Transverse colon (tissue), 4 donors: ENCODE results near the gene HMG20B. TPM values are rescaled to one million over a fixed set of nuclear protein-coding genes. Genes with fewer than 3 reads are reported as not detected.

ENCODE experiments used
- DNase-seq: peaks from one replicate; pipeline ENCODE4 v3.0.0-alpha.2; 2019
- H3K27ac ChIP-seq, 4 donors: fragments of 200-600 bp; sonication (generic); 2 replicates each; pipeline ENCODE4 v1.5.1; 2016 to 2018; ENCODE audit warnings: inconsistent platforms in 4 of 4
- H3K27me3 ChIP-seq: fragments of 200-600 bp; sonication (generic); 2 replicates; pipeline ENCODE4 v1.5.1; 2017; ENCODE audit warnings: inconsistent platforms
- H3K36me3 ChIP-seq, 4 donors: fragments of 200-600 bp; sonication (generic); 2 replicates each; pipeline ENCODE4 v1.5.1; 2017 to 2019; ENCODE audit warnings: inconsistent platforms in 4 of 4
- H3K4me1 ChIP-seq, 4 donors: fragments of 200-600 bp; sonication (generic); 2 replicates each; pipeline ENCODE4 v1.5.1; 2017 to 2020; ENCODE audit warnings: inconsistent platforms in 4 of 4
- H3K4me3 ChIP-seq, 4 donors: fragments of 200-600 bp; sonication (generic); 1 replicate in 1 of 4; 2 replicates in 3 of 4; pipeline versions ENCODE4 v1.5.1 to v1.6.1; 2017 to 2019; ENCODE audit warnings: inconsistent platforms in 4 of 4
- H3K9me3 ChIP-seq, 2 donors: fragments of 200-600 bp; sonication (generic); 2 replicates each; pipeline ENCODE4 v1.5.1; 2017 to 2019; ENCODE audit warnings: inconsistent platforms in 2 of 2
- CTCF ChIP-seq, 5 experiments: fragments of 200-600 bp in 3 of 5; fragments of 450-650 bp in 2 of 5; sonication (generic) in 3 of 5; IDR thresholded peaks; 1 replicate in 2 of 5; 2 replicates in 3 of 5; pipeline ENCODE4 v1.5.1; 2016 to 2017; ENCODE audit warnings: antibody characterized with exemption in 5 of 5, inconsistent platforms in 3 of 5, mild to moderate bottlenecking in 2 of 5, moderate library complexity in 1 of 5
- EP300 ChIP-seq: sonication (generic); formaldehyde crosslinking; IDR thresholded peaks from one replicate; pipeline ENCODE4 v1.6.1; 2017; ENCODE audit warnings: antibody characterized with exemption, low read depth
- POLR2A ChIP-seq: fragments of 450-650 bp; IDR thresholded peaks from one replicate; pipeline ENCODE4 v1.6.1; 2016; ENCODE audit warnings: antibody characterized with exemption, mild to moderate bottlenecking, moderate library complexity
- POLR2AphosphoS5 ChIP-seq, 3 donors: sonication (generic); formaldehyde crosslinking; IDR thresholded peaks; one replicate each; pipeline ENCODE4 v1.6.1; 2016; ENCODE audit warnings: antibody characterized with exemption in 3 of 3
- WGBS, 2 donors: methylation state at CpG; one replicate each; pipeline ENCODE4 v1.1.5; 2018; ENCODE audit warnings: low coverage in 1 of 2; 5-methylcytosine and 5-hydroxymethylcytosine counted together
- in situ Hi-C, 4 donors: fragments of 200-750 bp; cut with MboI; loops; one replicate each; pipeline versions ENCODE4 v1.15.0 to v1.15.1; 2017; ENCODE audit warnings: low sequenced_read_pairs in 3 of 4, low pct_ligation_motif_present in 1 of 4, low pct_unique_long_range_greater_than_20kb in 1 of 4
- intact Hi-C: fragments of 100-400 bp; cut with DNase I; formaldehyde crosslinking; loops from one replicate; pipeline ENCODE4 v1.15.1; 2023; ENCODE audit warnings: low total_unique reads
- total RNA-seq, 4 donors: library from RNA; depleted of rRNA; stranded (reverse); fragments of >200 nt; gene quantifications; one replicate each; pipeline ENCODE4 v1.1.0, GENCODE V29; 2016

The HMG20B gene
- total RNA-seq, 4 donors from 2014 or later, result 88.9 to 555 (median 130) TPM

GRCh38 chr19:3535981-3536380, 36.8 kb upstream of the HMG20B start:
- H3K4me1 ChIP-seq, result no peaks in the 10 kb centered on the region
- no peaks in the 10 kb centered on the region for H3K9me3 ChIP-seq
- H3K36me3 ChIP-seq, result peaks cover 0 to 37% (median 12%) of the 10 kb centered on the region in 4 donors
- no peak for DNase-seq
- intact Hi-C loops (no loop called here), in situ Hi-C loops (no loop called here)
- 80 to 100% methylated on average over 1 to 10 of the region's 10 CpGs for WGBS, 2 donors
- TF ChIP-seq EP300 (no peak), POLR2A (no peak), POLR2AphosphoS5 (IDR thresholded peaks at IDR 0.05) (no peak), CTCF (IDR thresholded peaks at IDR 0.05) (no peak)
- peak overlapping the region in 1 of 4 donors; percentile 48 for H3K27ac ChIP-seq
- H3K27me3 ChIP-seq, result no peaks in the 10 kb centered on the region
- no peak overlapping the region for H3K4me3 ChIP-seq

DNA sequence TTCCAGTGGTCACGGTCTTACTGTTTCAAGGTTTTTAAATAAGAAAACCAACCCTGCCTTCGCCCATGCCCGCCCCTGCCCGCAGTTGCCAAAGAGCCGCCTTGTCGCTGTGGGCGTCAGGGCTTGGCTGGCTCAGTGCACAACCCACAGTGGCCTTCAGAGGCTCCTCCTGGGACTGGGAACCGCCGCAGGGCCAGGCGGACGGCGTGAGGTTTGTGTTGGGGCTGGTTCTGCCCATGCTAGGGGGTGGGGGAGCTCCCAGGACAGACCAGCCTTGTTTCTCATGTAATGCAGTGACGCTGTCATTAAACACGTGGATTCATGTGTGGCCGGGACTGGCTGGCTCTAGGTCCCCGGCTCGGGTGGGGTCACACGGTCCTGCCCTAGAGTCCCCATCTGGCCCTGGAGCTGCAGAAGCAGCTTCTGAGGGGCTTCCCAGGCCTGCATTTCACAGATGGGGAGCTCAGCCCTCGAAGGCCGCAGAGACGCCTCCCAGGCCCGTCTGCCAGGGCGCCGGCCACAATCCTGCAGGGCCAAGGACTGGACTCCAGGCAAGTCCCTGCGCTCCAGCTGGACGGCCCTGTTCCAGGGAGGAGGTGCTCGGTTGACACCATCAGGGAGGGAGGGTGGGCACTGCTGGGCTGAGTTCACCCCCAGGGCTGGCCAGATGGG, 36.2 kb upstream of the HMG20B start:
- no peak for DNase-seq
- Histone ChIP-seq H3K27ac (peak overlapping the region in 2 of 4 donors; percentile 13 to 48), H3K9me3 (no peaks in the 10 kb centered on the region), H3K4me3 (no peak overlapping the region), H3K36me3 (peaks cover 0 to 35% (median 9%) of the 10 kb centered on the region in 4 donors), H3K27me3 (no peaks in the 10 kb centered on the region), H3K4me1 (no peaks in the 10 kb centered on the region)
- intact Hi-C loops, result no loop called here
- in situ Hi-C loops, result no loop called here
- TF ChIP-seq EP300, result no peak
- TF ChIP-seq CTCF (IDR thresholded peaks at IDR 0.05), result no peak
- no peak for TF ChIP-seq POLR2AphosphoS5 (IDR thresholded peaks at IDR 0.05)
- TF ChIP-seq POLR2A, result no peak
- 89% methylated on average over 23 of the region's 27 CpGs; no CpG with 5 or more reads in 1 of the 2 donors for WGBS, 2 donors

DNA sequence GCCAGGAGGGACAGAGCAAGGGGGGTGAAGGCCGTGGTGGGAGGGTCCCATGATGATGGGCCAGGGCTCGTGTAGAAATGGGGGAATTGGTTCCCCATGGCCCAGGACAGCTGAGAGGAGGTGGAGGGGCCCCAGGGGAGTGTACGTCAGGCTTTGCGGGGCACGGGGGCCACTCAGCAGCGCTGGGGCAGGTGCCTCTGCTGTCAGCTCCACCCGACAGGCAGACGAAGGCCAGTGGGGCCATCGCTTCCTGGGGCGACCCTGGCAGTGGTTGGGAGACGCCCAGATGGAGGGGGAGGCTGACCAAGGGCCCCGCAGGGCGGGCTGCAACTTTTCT, 35.7 kb upstream of the HMG20B start:
- Histone ChIP-seq H3K27me3 (no peaks in the 10 kb centered on the region), H3K27ac (peak overlapping the region in 2 of 4 donors; percentile 13 to 48), H3K36me3 (peaks cover 0 to 30% (median 8%) of the 10 kb centered on the region in 4 donors), H3K4me3 (no peak overlapping the region), H3K9me3 (no peaks in the 10 kb centered on the region), H3K4me1 (no peaks in the 10 kb centered on the region)
- WGBS, 2 donors, result 81% methylated on average over 11 of the region's 13 CpGs; no CpG with 5 or more reads in 1 of the 2 donors
- intact Hi-C loops, result no loop called here
- no peak for TF ChIP-seq CTCF (IDR thresholded peaks at IDR 0.05)
- no peak for TF ChIP-seq POLR2A
- no peak for DNase-seq
- in situ Hi-C loops, result no loop called here

GRCh38 chr19:3537438-3538240, 35.1 kb upstream of the HMG20B start:
- no peak for TF ChIP-seq POLR2AphosphoS5 (IDR thresholded peaks at IDR 0.05)
- no peak for TF ChIP-seq POLR2A
- TF ChIP-seq CTCF (IDR thresholded peaks at IDR 0.05), result no peak
- TF ChIP-seq EP300, result no peak
- H3K27ac ChIP-seq, result peak overlapping the region in 1 of 4 donors; percentile 48
- H3K4me3 ChIP-seq, result no peak overlapping the region
- no peaks in the 10 kb centered on the region for H3K27me3 ChIP-seq
- no peaks in the 10 kb centered on the region for H3K4me1 ChIP-seq
- intact Hi-C loops, result no loop called here
- peaks cover 0 to 26% (median 5%) of the 10 kb centered on the region in 4 donors for H3K36me3 ChIP-seq
- in situ Hi-C loops, result no loop called here
- no peak for DNase-seq
- 88 to 91% methylated on average over 6 to 22 of the region's 22 CpGs for WGBS, 2 donors
- H3K9me3 ChIP-seq, result no peaks in the 10 kb centered on the region
